ENCODE measurements around the gene CPSF4.

CPSF4 gene

DNA sequence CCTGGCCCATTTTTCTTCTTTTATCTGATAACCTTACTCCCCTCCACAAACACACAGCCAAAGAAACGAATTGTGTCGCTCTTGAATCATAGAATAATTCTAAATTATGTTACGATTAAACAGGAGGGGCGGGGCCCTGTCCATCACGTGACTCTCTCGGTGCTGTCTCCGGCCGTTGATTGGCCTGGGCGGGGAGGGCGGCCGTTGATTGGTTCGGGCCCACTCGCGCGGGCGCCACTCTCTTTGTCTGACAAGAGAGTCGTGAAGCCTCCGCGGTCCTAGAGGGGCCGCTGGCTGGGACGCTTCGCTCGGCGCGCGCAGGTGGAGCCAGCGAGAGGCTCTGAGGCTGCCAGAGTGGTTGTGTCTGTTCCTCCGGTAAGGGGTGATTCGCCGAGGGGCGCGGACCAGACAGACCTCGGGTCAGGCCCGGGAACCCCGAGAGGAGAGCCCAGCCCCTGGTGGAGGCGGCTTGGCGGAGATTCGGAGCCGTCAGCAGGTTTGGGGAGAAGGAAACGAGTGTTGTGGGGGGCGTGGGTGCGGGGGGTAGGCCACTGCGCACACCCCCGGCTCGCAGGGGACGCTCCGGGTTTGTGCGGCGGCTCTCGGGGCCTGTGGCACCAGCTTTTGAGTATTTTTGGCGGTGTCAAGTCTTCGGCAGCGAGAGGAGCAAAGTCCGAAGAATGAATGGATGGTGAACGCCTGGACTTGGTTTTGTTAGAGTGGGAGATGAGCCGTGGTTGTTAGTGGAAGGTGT is 34.0 kb downstream of the CPSF4 start, which contains the start of gene ZNF789 (continued):
- TF ChIP-seq, protein P1, sequence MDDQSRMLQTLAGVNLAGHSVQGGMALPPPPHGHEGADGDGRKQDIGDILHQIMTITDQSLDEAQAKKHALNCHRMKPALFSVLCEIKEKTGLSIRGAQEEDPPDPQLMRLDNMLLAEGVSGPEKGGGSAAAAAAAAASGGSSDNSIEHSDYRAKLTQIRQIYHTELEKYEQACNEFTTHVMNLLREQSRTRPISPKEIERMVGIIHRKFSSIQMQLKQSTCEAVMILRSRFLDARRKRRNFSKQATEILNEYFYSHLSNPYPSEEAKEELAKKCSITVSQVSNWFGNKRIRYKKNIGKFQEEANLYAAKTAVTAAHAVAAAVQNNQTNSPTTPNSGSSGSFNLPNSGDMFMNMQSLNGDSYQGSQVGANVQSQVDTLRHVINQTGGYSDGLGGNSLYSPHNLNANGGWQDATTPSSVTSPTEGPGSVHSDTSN (CRISPR knock-in tag; IDR thresholded peaks at IDR 0.05): no peak
- TF ChIP-seq SP2 (tag by site-specific recombination; IDR thresholded peaks at IDR 0.05): peak; percentile 86
- TF ChIP-seq, protein P2, sequence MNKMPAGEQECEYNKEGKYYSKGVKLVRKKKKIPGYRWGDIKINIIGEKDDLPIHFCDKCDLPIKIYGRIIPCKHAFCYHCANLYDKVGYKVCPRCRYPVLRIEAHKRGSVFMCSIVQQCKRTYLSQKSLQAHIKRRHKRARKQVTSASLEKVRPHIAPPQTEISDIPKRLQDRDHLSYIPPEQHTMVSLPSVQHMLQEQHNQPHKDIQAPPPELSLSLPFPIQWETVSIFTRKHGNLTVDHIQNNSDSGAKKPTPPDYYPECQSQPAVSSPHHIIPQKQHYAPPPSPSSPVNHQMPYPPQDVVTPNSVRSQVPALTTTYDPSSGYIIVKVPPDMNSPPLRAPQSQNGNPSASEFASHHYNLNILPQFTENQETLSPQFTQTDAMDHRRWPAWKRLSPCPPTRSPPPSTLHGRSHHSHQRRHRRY (tag by site-specific recombination; IDR thresholded peaks at IDR 0.05): no peak
- TF ChIP-seq, protein P3, sequence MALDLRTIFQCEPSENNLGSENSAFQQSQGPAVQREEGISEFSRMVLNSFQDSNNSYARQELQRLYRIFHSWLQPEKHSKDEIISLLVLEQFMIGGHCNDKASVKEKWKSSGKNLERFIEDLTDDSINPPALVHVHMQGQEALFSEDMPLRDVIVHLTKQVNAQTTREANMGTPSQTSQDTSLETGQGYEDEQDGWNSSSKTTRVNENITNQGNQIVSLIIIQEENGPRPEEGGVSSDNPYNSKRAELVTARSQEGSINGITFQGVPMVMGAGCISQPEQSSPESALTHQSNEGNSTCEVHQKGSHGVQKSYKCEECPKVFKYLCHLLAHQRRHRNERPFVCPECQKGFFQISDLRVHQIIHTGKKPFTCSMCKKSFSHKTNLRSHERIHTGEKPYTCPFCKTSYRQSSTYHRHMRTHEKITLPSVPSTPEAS (tag by site-specific recombination; IDR thresholded peaks at IDR 0.05): no peak
- no peak for TF ChIP-seq IKZF3 (tag by site-specific recombination; IDR thresholded peaks at IDR 0.05)
- no peak for TF ChIP-seq ZNF830 (tag by site-specific recombination; IDR thresholded peaks at IDR 0.05; ENCODE audit: low read depth)
- TF ChIP-seq ZNF571 (tag by site-specific recombination; IDR thresholded peaks at IDR 0.05): no peak
- TF ChIP-seq ZFP41 (tag by site-specific recombination; IDR thresholded peaks at IDR 0.05; ENCODE audit: borderline replicate concordance): no peak
- no peak for TF ChIP-seq ZNF350 (tag by site-specific recombination; IDR thresholded peaks at IDR 0.05)
- TF ChIP-seq ZNF391 (tag by site-specific recombination; IDR thresholded peaks at IDR 0.05; ENCODE audit: borderline replicate concordance, low read depth): no peak; the same call in 1 of the 2 replicates
- TF ChIP-seq, protein P4, sequence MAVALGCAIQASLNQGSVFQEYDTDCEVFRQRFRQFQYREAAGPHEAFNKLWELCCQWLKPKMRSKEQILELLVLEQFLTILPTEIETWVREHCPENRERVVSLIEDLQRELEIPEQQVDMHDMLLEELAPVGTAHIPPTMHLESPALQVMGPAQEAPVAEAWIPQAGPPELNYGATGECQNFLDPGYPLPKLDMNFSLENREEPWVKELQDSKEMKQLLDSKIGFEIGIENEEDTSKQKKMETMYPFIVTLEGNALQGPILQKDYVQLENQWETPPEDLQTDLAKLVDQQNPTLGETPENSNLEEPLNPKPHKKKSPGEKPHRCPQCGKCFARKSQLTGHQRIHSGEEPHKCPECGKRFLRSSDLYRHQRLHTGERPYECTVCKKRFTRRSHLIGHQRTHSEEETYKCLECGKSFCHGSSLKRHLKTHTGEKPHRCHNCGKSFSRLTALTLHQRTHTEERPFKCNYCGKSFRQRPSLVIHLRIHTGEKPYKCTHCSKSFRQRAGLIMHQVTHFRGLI (tag by site-specific recombination; IDR thresholded peaks at IDR 0.05): no peak
- TF ChIP-seq, protein P5, sequence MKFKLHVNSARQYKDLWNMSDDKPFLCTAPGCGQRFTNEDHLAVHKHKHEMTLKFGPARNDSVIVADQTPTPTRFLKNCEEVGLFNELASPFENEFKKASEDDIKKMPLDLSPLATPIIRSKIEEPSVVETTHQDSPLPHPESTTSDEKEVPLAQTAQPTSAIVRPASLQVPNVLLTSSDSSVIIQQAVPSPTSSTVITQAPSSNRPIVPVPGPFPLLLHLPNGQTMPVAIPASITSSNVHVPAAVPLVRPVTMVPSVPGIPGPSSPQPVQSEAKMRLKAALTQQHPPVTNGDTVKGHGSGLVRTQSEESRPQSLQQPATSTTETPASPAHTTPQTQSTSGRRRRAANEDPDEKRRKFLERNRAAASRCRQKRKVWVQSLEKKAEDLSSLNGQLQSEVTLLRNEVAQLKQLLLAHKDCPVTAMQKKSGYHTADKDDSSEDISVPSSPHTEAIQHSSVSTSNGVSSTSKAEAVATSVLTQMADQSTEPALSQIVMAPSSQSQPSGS (tag by site-specific recombination; IDR thresholded peaks at IDR 0.05; ENCODE audit: low read depth): no peak
- TF ChIP-seq, protein P6, sequence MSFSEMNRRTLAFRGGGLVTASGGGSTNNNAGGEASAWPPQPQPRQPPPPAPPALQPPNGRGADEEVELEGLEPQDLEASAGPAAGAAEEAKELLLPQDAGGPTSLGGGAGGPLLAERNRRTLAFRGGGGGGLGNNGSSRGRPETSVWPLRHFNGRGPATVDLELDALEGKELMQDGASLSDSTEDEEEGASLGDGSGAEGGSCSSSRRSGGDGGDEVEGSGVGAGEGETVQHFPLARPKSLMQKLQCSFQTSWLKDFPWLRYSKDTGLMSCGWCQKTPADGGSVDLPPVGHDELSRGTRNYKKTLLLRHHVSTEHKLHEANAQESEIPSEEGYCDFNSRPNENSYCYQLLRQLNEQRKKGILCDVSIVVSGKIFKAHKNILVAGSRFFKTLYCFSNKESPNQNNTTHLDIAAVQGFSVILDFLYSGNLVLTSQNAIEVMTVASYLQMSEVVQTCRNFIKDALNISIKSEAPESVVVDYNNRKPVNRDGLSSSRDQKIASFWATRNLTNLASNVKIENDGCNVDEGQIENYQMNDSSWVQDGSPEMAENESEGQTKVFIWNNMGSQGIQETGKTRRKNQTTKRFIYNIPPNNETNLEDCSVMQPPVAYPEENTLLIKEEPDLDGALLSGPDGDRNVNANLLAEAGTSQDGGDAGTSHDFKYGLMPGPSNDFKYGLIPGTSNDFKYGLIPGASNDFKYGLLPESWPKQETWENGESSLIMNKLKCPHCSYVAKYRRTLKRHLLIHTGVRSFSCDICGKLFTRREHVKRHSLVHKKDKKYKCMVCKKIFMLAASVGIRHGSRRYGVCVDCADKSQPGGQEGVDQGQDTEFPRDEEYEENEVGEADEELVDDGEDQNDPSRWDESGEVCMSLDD (tag by site-specific recombination; IDR thresholded peaks at IDR 0.05): peak; percentile 93
- TF ChIP-seq, protein P7, sequence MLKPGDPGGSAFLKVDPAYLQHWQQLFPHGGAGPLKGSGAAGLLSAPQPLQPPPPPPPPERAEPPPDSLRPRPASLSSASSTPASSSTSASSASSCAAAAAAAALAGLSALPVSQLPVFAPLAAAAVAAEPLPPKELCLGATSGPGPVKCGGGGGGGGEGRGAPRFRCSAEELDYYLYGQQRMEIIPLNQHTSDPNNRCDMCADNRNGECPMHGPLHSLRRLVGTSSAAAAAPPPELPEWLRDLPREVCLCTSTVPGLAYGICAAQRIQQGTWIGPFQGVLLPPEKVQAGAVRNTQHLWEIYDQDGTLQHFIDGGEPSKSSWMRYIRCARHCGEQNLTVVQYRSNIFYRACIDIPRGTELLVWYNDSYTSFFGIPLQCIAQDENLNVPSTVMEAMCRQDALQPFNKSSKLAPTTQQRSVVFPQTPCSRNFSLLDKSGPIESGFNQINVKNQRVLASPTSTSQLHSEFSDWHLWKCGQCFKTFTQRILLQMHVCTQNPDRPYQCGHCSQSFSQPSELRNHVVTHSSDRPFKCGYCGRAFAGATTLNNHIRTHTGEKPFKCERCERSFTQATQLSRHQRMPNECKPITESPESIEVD (tag by site-specific recombination; IDR thresholded peaks at IDR 0.05): peak; percentile 47; the same call in 1 of the 2 replicates
- TF ChIP-seq ZNF510 (tag by site-specific recombination; IDR thresholded peaks at IDR 0.05; ENCODE audit: insufficient replicate concordance): no peak
- no peak for TF ChIP-seq ZNF610 (tag by site-specific recombination; IDR thresholded peaks at IDR 0.05; ENCODE audit: borderline replicate concordance)
- TF ChIP-seq ZNF843 (tag by site-specific recombination; IDR thresholded peaks at IDR 0.05): no peak
- TF ChIP-seq ZNF624 (tag by site-specific recombination; IDR thresholded peaks at IDR 0.05): no peak
- no peak for TF ChIP-seq ZNF112 (tag by site-specific recombination; IDR thresholded peaks at IDR 0.05)
- no peak for TF ChIP-seq ZNF23 (tag by site-specific recombination; IDR thresholded peaks at IDR 0.05; ENCODE audit: borderline replicate concordance)
- no peak for TF ChIP-seq ZNF16 (tag by site-specific recombination; IDR thresholded peaks at IDR 0.05; ENCODE audit: low read depth)
- peak; percentile 64 for TF ChIP-seq ZXDB (tag by site-specific recombination; IDR thresholded peaks at IDR 0.05)
- no peak for TF ChIP-seq SETDB1 (IDR thresholded peaks at IDR 0.05; ENCODE audit: insufficient read length, low read length)
